Aorta (tissue), 5 donors: ENCODE results near the gene KRT79. TPM values are rescaled to one million over a fixed set of nuclear protein-coding genes. Genes with fewer than 3 reads are reported as not detected.

Source experiments
- ATAC-seq: fragments of 200-7000 bp; cut with Tn5 transposase; one replicate; pipeline ENCODE4 v1.9.1; 2022; ENCODE audit warnings: moderate library complexity; ENCODE audit not compliant: low FRiP score
- DNase-seq, 2 donors: peaks; one replicate each; pipeline ENCODE4 v3.0.0-alpha.2; 2020
- H3K27ac ChIP-seq, 2 donors: one replicate each; pipeline ENCODE4 v1.5.1; 2013; ENCODE audit warnings: low read length in 2 of 2, mild to moderate bottlenecking in 2 of 2, moderate library complexity in 2 of 2, control low read depth in 1 of 2, inconsistent platforms in 1 of 2, low read depth in 1 of 2
- H3K27me3 ChIP-seq, 2 donors: one replicate each; pipeline ENCODE4 v1.6.1; 2013; ENCODE audit warnings: control low read depth in 1 of 2, low read length in 1 of 2, mild to moderate bottlenecking in 1 of 2, moderate library complexity in 1 of 2; ENCODE audit not compliant: insufficient read depth in 2 of 2, control insufficient read depth in 1 of 2
- H3K36me3 ChIP-seq, 2 donors: one replicate each; pipeline ENCODE4 v1.6.1; 2013; ENCODE audit warnings: control low read depth in 1 of 2, low read length in 1 of 2, mild to moderate bottlenecking in 1 of 2; ENCODE audit not compliant: insufficient read depth in 2 of 2, control insufficient read depth in 1 of 2
- H3K4me1 ChIP-seq, 2 donors: one replicate each; pipeline ENCODE4 v1.6.1; 2013; ENCODE audit warnings: low read length in 2 of 2, control low read depth in 1 of 2, mild to moderate bottlenecking in 1 of 2, moderate library complexity in 1 of 2; ENCODE audit not compliant: insufficient read depth in 2 of 2, control insufficient read depth in 1 of 2
- H3K4me3 ChIP-seq, 2 donors: one replicate each; pipeline ENCODE4 v1.5.1; 2013; ENCODE audit warnings: low read length in 2 of 2, control low read depth in 1 of 2, mild to moderate bottlenecking in 1 of 2
- H3K9me3 ChIP-seq: one replicate; pipeline ENCODE4 v1.6.1; 2013; ENCODE audit warnings: mild to moderate bottlenecking, low read length; ENCODE audit not compliant: control insufficient read depth
- WGBS, 2 donors: extraction: QIAGEN DNeasy Blood & Tissue Kit; methylation state at CpG; one replicate each; pipeline ENCODE4 v1.1.7; 2013; 5-methylcytosine and 5-hydroxymethylcytosine counted together
- intact Hi-C, 2 donors: fragments of 100-400 bp; cut with DNase I; formaldehyde crosslinking; loops; one replicate each; pipeline versions ENCODE4 v1.14.2 to v1.15.0; 2022
- polyA plus RNA-seq, 2 donors: library from polyadenylated mRNA; stranded (reverse); fragments of 200-250 nt; gene quantifications; one replicate each; pipeline ENCODE4 v1.2.3, GENCODE V29; 2013
- total RNA-seq, 2 donors: library from RNA; stranded (reverse); fragmentation: NEBNext Ultra II Directional; extraction: Animal tissue kit (Norgen Biotek cat#: 25700); gene quantifications; one replicate each; pipeline ENCODE4 v1.2.1, GENCODE V29; 2021
- donor health status: healthy with polysubstance abuse.
- donor health status: Bipolar disorder and iron deficiency.
- donor health status: DM: no; HTN: no; CAD: no.
- donor health status: DM: no; HTN: no; CAD: no.
- donor health status: DM: yes; HTN: yes; CAD: no.

KRT79 gene
- total and polyA plus RNA-seq, 4 donors: not detected

GRCh38 chr12:52849511-52849910 is 15.4 kb upstream of the KRT79 start:
- DNase-seq: peak; percentile 2 to 37
- H3K9me3 ChIP-seq: peaks cover 1% of the 10 kb centered on the region
- no peak for ATAC-seq
- H3K27ac ChIP-seq: no peak overlapping the region
- H3K27me3 ChIP-seq: no peaks in the 10 kb centered on the region
- no peak overlapping the region for H3K4me3 ChIP-seq
- H3K36me3 ChIP-seq: no peaks in the 10 kb centered on the region
- WGBS, 2 donors: 86 to 91% methylated on average over 6 of the region's 6 CpGs
- intact Hi-C loops: no loop called here
- no peaks in the 10 kb centered on the region for H3K4me1 ChIP-seq

- H3K27ac ChIP-seq: no peak within 1 kb of the TSS
- no peak within 1 kb of the TSS for H3K4me3 ChIP-seq
- no peaks in the 10 kb centered on the region for H3K27me3 ChIP-seq
- peak; percentile 16 to 52 for DNase-seq
- ATAC-seq: no peak
- WGBS, 2 donors: 89 to 91% methylated on average over 16 of the region's 16 CpGs
- H3K36me3 ChIP-seq: no peaks in the 10 kb centered on the region
- intact Hi-C loops: no loop called here
- H3K4me1 ChIP-seq: no peaks in the 10 kb centered on the region
- H3K9me3 ChIP-seq: peaks cover 1% of the 10 kb centered on the region
Observed at GRCh38 chr12:52848661-52849255, 14.6 kb upstream of the KRT79 start, which contains the start of gene KRT78. Gene KRT78, minus strand, starts transcription at chr12:52848994. Its CDS starts 64 bp downstream, at chr12:52848930.

DNA sequence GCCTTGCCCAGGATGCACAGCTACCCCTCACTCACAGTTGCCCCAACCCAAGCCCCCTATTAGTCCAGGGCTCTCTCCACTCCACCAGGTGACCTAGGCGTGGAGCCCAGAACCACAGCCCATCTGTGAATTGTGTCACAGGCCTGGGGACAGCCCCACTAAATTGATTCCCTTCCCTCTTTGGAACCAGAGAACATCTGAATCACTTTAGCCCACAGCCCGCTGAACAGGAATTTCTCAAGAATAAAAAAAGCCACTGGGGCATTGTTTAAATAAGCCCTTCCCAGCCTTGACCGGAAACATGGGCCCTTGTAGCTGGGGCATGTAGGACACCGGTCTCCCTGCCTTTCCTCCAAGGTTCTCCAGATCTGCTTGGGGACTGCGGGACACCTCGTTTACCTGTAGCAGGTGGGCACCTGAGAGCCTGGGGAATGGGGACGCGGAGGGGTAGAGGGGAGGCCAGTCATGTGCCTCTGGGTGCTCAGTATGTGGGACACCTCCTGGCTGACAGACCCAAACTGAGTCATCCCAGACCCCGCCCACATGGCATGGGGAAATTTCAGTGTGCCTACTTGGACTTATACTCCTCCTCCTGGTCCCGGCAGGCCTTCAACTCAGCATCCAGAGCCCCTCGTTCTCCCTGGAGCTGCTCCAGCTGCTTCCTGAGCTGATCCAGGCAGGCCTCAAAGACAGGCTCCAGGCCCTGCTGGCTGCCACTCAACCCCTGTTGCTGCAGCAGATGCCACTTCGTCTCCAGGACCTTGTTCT is 13.4 kb upstream of the KRT79 start:
- no peaks in the 10 kb centered on the region for H3K9me3 ChIP-seq
- intact Hi-C loops: no loop called here
- ATAC-seq (no peak), DNase-seq (peak; percentile 41 to 67)
- no peaks in the 10 kb centered on the region for H3K4me1 ChIP-seq
- WGBS, 2 donors: 79% methylated on average over 12 of the region's 12 CpGs
- no peak overlapping the region for H3K4me3 ChIP-seq
- no peaks in the 10 kb centered on the region for H3K36me3 ChIP-seq
- no peak overlapping the region for H3K27ac ChIP-seq
- H3K27me3 ChIP-seq: no peaks in the 10 kb centered on the region

- ATAC-seq (no peak), DNase-seq (peak; percentile 32 to 62)
- Histone ChIP-seq H3K9me3 (no peaks in the 10 kb centered on the region), H3K4me1 (no peaks in the 10 kb centered on the region), H3K4me3 (no peak overlapping the region), H3K36me3 (no peaks in the 10 kb centered on the region), H3K27me3 (no peaks in the 10 kb centered on the region), H3K27ac (no peak overlapping the region)
- intact Hi-C loops: no loop called here
- 84 to 86% methylated on average over 8 of the region's 8 CpGs for WGBS, 2 donors
Observed at GRCh38 chr12:52846356-52846970, 12.4 kb upstream of the KRT79 start.

GRCh38 chr12:52845946-52846345 is 11.8 kb upstream of the KRT79 start:
- intact Hi-C loops: no loop called here
- 93 to 100% methylated on average over 1 of the region's 1 CpG for WGBS, 2 donors
- H3K27me3 ChIP-seq: no peaks in the 10 kb centered on the region
- H3K4me3 ChIP-seq: no peak overlapping the region
- H3K27ac ChIP-seq: no peak overlapping the region
- ATAC-seq (no peak), DNase-seq (no peak)
- H3K9me3 ChIP-seq: no peaks in the 10 kb centered on the region
- no peaks in the 10 kb centered on the region for H3K36me3 ChIP-seq
- H3K4me1 ChIP-seq: no peaks in the 10 kb centered on the region

- no peaks in the 10 kb centered on the region for H3K36me3 ChIP-seq
- H3K27ac ChIP-seq: no peak overlapping the region
- intact Hi-C loops: no loop called here
- no peaks in the 10 kb centered on the region for H3K9me3 ChIP-seq
- no peak for ATAC-seq
- no peak overlapping the region for H3K4me3 ChIP-seq
- 94 to 95% methylated on average over 11 of the region's 11 CpGs for WGBS, 2 donors
- H3K4me1 ChIP-seq: no peaks in the 10 kb centered on the region
- DNase-seq: peak; percentile 10 to 73
- H3K27me3 ChIP-seq: no peaks in the 10 kb centered on the region
Observed at GRCh38 chr12:52844386-52844785, 10.3 kb upstream of the KRT79 start.

GRCh38 chr12:52839436-52840105 is 5.5 kb upstream of the KRT79 start:
- H3K36me3 ChIP-seq: no peaks in the 10 kb centered on the region
- no peaks in the 10 kb centered on the region for H3K27me3 ChIP-seq
- H3K27ac ChIP-seq: no peak overlapping the region
- WGBS, 2 donors: 83 to 85% methylated on average over 18 of the region's 18 CpGs
- H3K4me1 ChIP-seq: no peaks in the 10 kb centered on the region
- H3K9me3 ChIP-seq: no peaks in the 10 kb centered on the region
- ATAC-seq (no peak), DNase-seq (peak; percentile 12 to 34)
- no peak overlapping the region for H3K4me3 ChIP-seq
- intact Hi-C loops: no loop called here

GRCh38 chr12:52838609-52839435 is 4.7 kb upstream of the KRT79 start:
- Histone ChIP-seq H3K27ac (no peak overlapping the region), H3K4me1 (no peaks in the 10 kb centered on the region), H3K9me3 (no peaks in the 10 kb centered on the region), H3K27me3 (no peaks in the 10 kb centered on the region), H3K36me3 (no peaks in the 10 kb centered on the region), H3K4me3 (no peak overlapping the region)
- DNase-seq: peak; percentile 20 to 69
- intact Hi-C loops: no loop called here
- no peak for ATAC-seq
- WGBS, 2 donors: 51 to 57% methylated on average over 14 of the region's 14 CpGs
